SK-N-MC (cell line): ENCODE results near the gene ZNF438.

Experiments used
- DNase-seq: peaks from one replicate; pipeline ENCODE4 v3.0.0-alpha.2; 2011; ENCODE audit warnings: low read depth, low spot score
- H3K27ac ChIP-seq: fragments of 200-600 bp; sonication (generic); 2 replicates; pipeline ENCODE4 v1.5.1; 2016; ENCODE audit warnings: mixed run types
- H3K36me3 ChIP-seq: fragments of 200-600 bp; sonication (generic); 2 replicates; pipeline ENCODE4 v1.6.1; 2017; ENCODE audit warnings: antibody characterized with exemption, low read length, mixed read lengths; ENCODE audit not compliant: insufficient read depth
- H3K4me3 ChIP-seq: fragments of 200-600 bp; sonication (generic); 2 replicates; pipeline ENCODE4 v1.5.1; 2016
- H3K9ac ChIP-seq: fragments of 200-600 bp; sonication (generic); 2 replicates; pipeline ENCODE4 v1.8.0; 2017; ENCODE audit warnings: mixed run types, mixed read lengths; ENCODE audit not compliant: insufficient read length
- H3K9me3 ChIP-seq: fragments of 200-600 bp; sonication (generic); 2 replicates; pipeline ENCODE4 v1.6.1; 2017; ENCODE audit warnings: low read depth, mild to moderate bottlenecking, antibody characterized with exemption, low read length, moderate library complexity, mixed read lengths
- EZH2 ChIP-seq: fragments of 200-600 bp; sonication (generic); IDR thresholded peaks from one replicate; pipeline ENCODE4 v1.6.1; 2017; ENCODE audit warnings: antibody characterized with exemption
- FOXP2 ChIP-seq: optimal IDR thresholded peaks from 2 replicates; pipeline ENCODE3; 2011; ENCODE audit warnings: mild to moderate bottlenecking, moderate library complexity; ENCODE audit not compliant: insufficient read depth; ENCODE audit errors: extremely low read length, control extremely low read depth
- POLR2AphosphoS5 ChIP-seq: IDR thresholded peaks from 2 replicates; pipeline ENCODE4 v1.6.1; 2012; ENCODE audit warnings: mild to moderate bottlenecking, low read depth, low read length, borderline replicate concordance

Gene ZNF438

GRCh38 chr10:30833628-30833970, 198.1 kb downstream of the ZNF438 start:
- no peaks in the 10 kb centered on the region for H3K9me3 ChIP-seq
- H3K4me3 ChIP-seq, result no peak overlapping the region
- DNase-seq, result no peak
- TF ChIP-seq EZH2, result no peak
- no peak for TF ChIP-seq FOXP2
- no peak for TF ChIP-seq POLR2AphosphoS5
- H3K9ac ChIP-seq, result no peak overlapping the region
- H3K36me3 ChIP-seq, result no peaks in the 10 kb centered on the region
- H3K27ac ChIP-seq, result no peak overlapping the region

- no peak for TF ChIP-seq POLR2AphosphoS5
- TF ChIP-seq EZH2, result no peak
- no peak overlapping the region for H3K9ac ChIP-seq
- H3K27ac ChIP-seq, result no peak overlapping the region
- no peaks in the 10 kb centered on the region for H3K9me3 ChIP-seq
- no peak for DNase-seq
- no peaks in the 10 kb centered on the region for H3K36me3 ChIP-seq
- no peak overlapping the region for H3K4me3 ChIP-seq
Measured at GRCh38 chr10:30832749-30833627, 198.7 kb downstream of the ZNF438 start.

- Histone ChIP-seq H3K9ac (no peak overlapping the region), H3K27ac (no peak overlapping the region), H3K9me3 (no peaks in the 10 kb centered on the region), H3K36me3 (no peaks in the 10 kb centered on the region), H3K4me3 (no peak overlapping the region)
- TF ChIP-seq POLR2AphosphoS5 (no peak), EZH2 (no peak), FOXP2 (no peak)
- no peak for DNase-seq
Measured at GRCh38 chr10:30832001-30832748, 199.5 kb downstream of the ZNF438 start.

- TF ChIP-seq EZH2 (no peak), FOXP2 (no peak), POLR2AphosphoS5 (no peak)
- H3K27ac ChIP-seq, result no peak overlapping the region
- no peak for DNase-seq
- no peak overlapping the region for H3K4me3 ChIP-seq
- no peak overlapping the region for H3K9ac ChIP-seq
- no peaks in the 10 kb centered on the region for H3K9me3 ChIP-seq
- H3K36me3 ChIP-seq, result no peaks in the 10 kb centered on the region
Measured at GRCh38 chr10:30831426-30831825, 200.2 kb downstream of the ZNF438 start.

GRCh38 chr10:30830315-30831230, 201.1 kb downstream of the ZNF438 start:
- Histone ChIP-seq H3K9ac (no peak overlapping the region), H3K36me3 (no peaks in the 10 kb centered on the region), H3K4me3 (no peak overlapping the region), H3K9me3 (no peaks in the 10 kb centered on the region), H3K27ac (no peak overlapping the region)
- no peak for DNase-seq
- TF ChIP-seq POLR2AphosphoS5 (no peak), EZH2 (no peak), FOXP2 (no peak)

GRCh38 chr10:30829901-30830300, 201.8 kb downstream of the ZNF438 start:
- H3K4me3 ChIP-seq, result no peak overlapping the region
- no peak overlapping the region for H3K9ac ChIP-seq
- DNase-seq, result no peak
- no peak overlapping the region for H3K27ac ChIP-seq
- no peak for TF ChIP-seq FOXP2
- no peak for TF ChIP-seq EZH2
- no peak for TF ChIP-seq POLR2AphosphoS5
- H3K9me3 ChIP-seq, result no peaks in the 10 kb centered on the region
- no peaks in the 10 kb centered on the region for H3K36me3 ChIP-seq

- no peak overlapping the region for H3K4me3 ChIP-seq
- no peak overlapping the region for H3K9ac ChIP-seq
- H3K9me3 ChIP-seq, result no peaks in the 10 kb centered on the region
- no peaks in the 10 kb centered on the region for H3K36me3 ChIP-seq
- no peak for TF ChIP-seq EZH2
- no peak for TF ChIP-seq FOXP2
- no peak for TF ChIP-seq POLR2AphosphoS5
- DNase-seq, result no peak
- no peak overlapping the region for H3K27ac ChIP-seq
Measured at GRCh38 chr10:30828680-30829079, 203.0 kb downstream of the ZNF438 start.

- no peak overlapping the region for H3K27ac ChIP-seq
- no peaks in the 10 kb centered on the region for H3K36me3 ChIP-seq
- TF ChIP-seq FOXP2 (no peak), POLR2AphosphoS5 (no peak), EZH2 (no peak)
- H3K9ac ChIP-seq, result no peak overlapping the region
- H3K4me3 ChIP-seq, result no peak overlapping the region
- no peaks in the 10 kb centered on the region for H3K9me3 ChIP-seq
- DNase-seq, result no peak
Measured at GRCh38 chr10:30828164-30828563, 203.5 kb downstream of the ZNF438 start.
